Neuronal stem cell (in vitro differentiated cells): ENCODE results near the gene KCNH6.
A peak's percentile ranks its signal among the peaks of the same experiment; 100 is the strongest.

Source experiments
- DNase-seq: peaks from one replicate; pipeline ENCODE4 v3.0.0-alpha.2; 2013; ENCODE audit warnings: low spot score
- H2AFZ ChIP-seq: one replicate; pipeline ENCODE4 v1.6.1; 2013; ENCODE audit warnings: mild to moderate bottlenecking, low read length, inconsistent platforms
- H2AK5ac ChIP-seq: 2 replicates; pipeline ENCODE4 v1.6.1; 2013; ENCODE audit warnings: low read depth, mild to moderate bottlenecking, inconsistent platforms, low read length, moderate library complexity, mixed read lengths
- H2BK120ac ChIP-seq: 2 replicates; pipeline ENCODE4 v1.6.1; 2013; ENCODE audit warnings: low read depth, mild to moderate bottlenecking, inconsistent platforms, low read length, moderate library complexity, mixed read lengths
- H2BK12ac ChIP-seq: one replicate; pipeline ENCODE4 v1.6.1; 2013; ENCODE audit warnings: low read length, inconsistent platforms
- H2BK15ac ChIP-seq: 2 replicates; pipeline ENCODE4 v1.6.1; 2013; ENCODE audit warnings: mild to moderate bottlenecking, low read length, inconsistent platforms, mixed read lengths
- H2BK5ac ChIP-seq: one replicate; pipeline ENCODE4 v1.6.1; 2013; ENCODE audit warnings: inconsistent platforms, mild to moderate bottlenecking, low read length, moderate library complexity
- H3K14ac ChIP-seq: one replicate; pipeline ENCODE4 v1.6.1; 2013; ENCODE audit warnings: low read length, inconsistent platforms
- H3K18ac ChIP-seq: 2 replicates; pipeline ENCODE4 v1.6.1; 2013; ENCODE audit warnings: low read length, inconsistent platforms
- H3K23ac ChIP-seq: 2 replicates; pipeline ENCODE4 v1.6.1; 2013; ENCODE audit warnings: low read depth, mild to moderate bottlenecking, mixed read lengths, low read length, inconsistent platforms; ENCODE audit not compliant: poor library complexity
- H3K27ac ChIP-seq: replicated peaks from 3 replicates; pipeline ENCODE4 v1.5.1; 2013; ENCODE audit warnings: low read length, inconsistent platforms
- H3K27me3 ChIP-seq, 3 experiments: 2 replicates each; pipeline ENCODE4 v1.6.1; 2013; ENCODE audit warnings: low read length in 3 of 3, mild to moderate bottlenecking in 2 of 3, inconsistent platforms in 1 of 3, low read depth in 1 of 3, mixed read lengths in 1 of 3, moderate library complexity in 1 of 3; ENCODE audit not compliant: control insufficient read depth in 3 of 3, insufficient read depth in 3 of 3
- H3K36me3 ChIP-seq, 2 donors: replicated peaks in 1 of 2; 2 replicates each; pipeline ENCODE4 v1.6.1; 2013; ENCODE audit warnings: low read length in 2 of 2; ENCODE audit not compliant: control insufficient read depth in 2 of 2, insufficient read depth in 2 of 2
- H3K4ac ChIP-seq: 2 replicates; pipeline ENCODE4 v1.6.1; 2013; ENCODE audit warnings: inconsistent platforms, mild to moderate bottlenecking, low read length, moderate library complexity
- H3K4me1 ChIP-seq, 2 donors: 1 replicate in 1 of 2; 2 replicates in 1 of 2; pipeline ENCODE4 v1.6.1; 2013; ENCODE audit warnings: low read length in 2 of 2, low read depth in 1 of 2; ENCODE audit not compliant: control insufficient read depth in 2 of 2, insufficient read depth in 1 of 2
- H3K4me2 ChIP-seq: one replicate; pipeline ENCODE4 v1.6.1; 2013; ENCODE audit warnings: mild to moderate bottlenecking, low read length, inconsistent platforms; ENCODE audit not compliant: insufficient read depth, poor library complexity, severe bottlenecking
- H3K4me3 ChIP-seq, 2 donors: 2 replicates each; pipeline ENCODE4 v1.5.1; 2013; ENCODE audit warnings: low read length in 2 of 2, mild to moderate bottlenecking in 2 of 2, inconsistent platforms in 1 of 2, moderate library complexity in 1 of 2
- H3K79me1 ChIP-seq: one replicate; pipeline ENCODE4 v1.6.1; 2013; ENCODE audit warnings: low read depth, mild to moderate bottlenecking, inconsistent platforms, low read length, moderate library complexity
- H3K9ac ChIP-seq: one replicate; pipeline ENCODE4 v1.6.1; 2013; ENCODE audit warnings: mild to moderate bottlenecking, low read depth, low read length, inconsistent platforms; ENCODE audit not compliant: poor library complexity
- H3K9me3 ChIP-seq, 2 donors: replicated peaks in 1 of 2; 2 replicates each; pipeline versions ENCODE3 to v1.6.1; 2013; ENCODE audit warnings: low read length in 2 of 2, mild to moderate bottlenecking in 2 of 2, inconsistent platforms in 1 of 2, low read depth in 1 of 2, mixed read lengths in 1 of 2, moderate library complexity in 1 of 2; ENCODE audit not compliant: control insufficient read depth in 2 of 2, insufficient read depth in 1 of 2
- H4K8ac ChIP-seq: one replicate; pipeline ENCODE4 v1.6.1; 2013; ENCODE audit warnings: low read depth, mild to moderate bottlenecking, inconsistent platforms, low read length, moderate library complexity
- H4K91ac ChIP-seq: one replicate; pipeline ENCODE4 v1.6.1; 2013; ENCODE audit warnings: low read length, low read depth, mild to moderate bottlenecking, inconsistent platforms; ENCODE audit not compliant: poor library complexity
- WGBS, 2 donors: extraction: QIAGEN DNeasy Blood & Tissue Kit; methylation state at CpG; one replicate each; pipeline ENCODE4 v1.1.7; 2013; ENCODE audit warnings: missing lambda C conversion rate in 2 of 2, mixed read lengths in 1 of 2; ENCODE audit not compliant: insufficient read length in 2 of 2, insufficient replicate concordance in 1 of 2; ENCODE audit errors: extremely low coverage in 2 of 2; 5-methylcytosine and 5-hydroxymethylcytosine counted together

KCNH6 gene

GRCh38 chr17:63571632-63572310, 48.6 kb downstream of the KCNH6 start:
- H4K91ac ChIP-seq: no peak overlapping the region
- no peak overlapping the region for H4K8ac ChIP-seq
- no peak overlapping the region for H3K14ac ChIP-seq
- H3K27ac ChIP-seq: no peak overlapping the region
- H3K36me3 ChIP-seq: peaks cover 2 to 18% of the 10 kb centered on the region in 2 donors
- H2AFZ ChIP-seq: no peak overlapping the region
- H3K4me3 ChIP-seq: no peak overlapping the region
- no peak for DNase-seq
- no peak overlapping the region for H2BK120ac ChIP-seq
- no CpG with 5 or more reads among the region's 1 CpG for WGBS, 2 donors
- H3K18ac ChIP-seq: no peak overlapping the region
- peaks cover 4% of the 10 kb centered on the region for H3K79me1 ChIP-seq
- no peak overlapping the region for H3K4ac ChIP-seq
- no peak overlapping the region for H3K9ac ChIP-seq
- no peaks in the 10 kb centered on the region for H3K27me3 ChIP-seq
- H3K4me1 ChIP-seq: no peaks in the 10 kb centered on the region
- H3K4me2 ChIP-seq: no peak overlapping the region
- H2BK5ac ChIP-seq: no peak overlapping the region
- no peak overlapping the region for H3K23ac ChIP-seq
- no peak overlapping the region for H2AK5ac ChIP-seq
- no peak overlapping the region for H2BK12ac ChIP-seq
- no peak overlapping the region for H2BK15ac ChIP-seq
- H3K9me3 ChIP-seq: no peaks in the 10 kb centered on the region

GRCh38 chr17:63573634-63574033, 50.5 kb downstream of the KCNH6 start:
- DNase-seq: no peak
- Histone ChIP-seq H3K9me3 (no peaks in the 10 kb centered on the region), H3K27ac (no peak overlapping the region), H2BK15ac (no peak overlapping the region), H4K91ac (no peak overlapping the region), H3K23ac (no peak overlapping the region), H3K18ac (no peak overlapping the region), H2BK120ac (no peak overlapping the region), H3K4me1 (no peaks in the 10 kb centered on the region), H3K4me3 (no peak overlapping the region), H3K27me3 (no peaks in the 10 kb centered on the region), H3K36me3 (peaks cover 4 to 23% of the 10 kb centered on the region in 2 donors), H3K4me2 (no peak overlapping the region), H3K9ac (peak overlapping the region; percentile 2), H2BK5ac (no peak overlapping the region), H2AFZ (no peak overlapping the region), H3K4ac (no peak overlapping the region), H3K79me1 (peaks cover 4% of the 10 kb centered on the region), H2AK5ac (no peak overlapping the region), H3K14ac (no peak overlapping the region), H4K8ac (no peak overlapping the region), H2BK12ac (no peak overlapping the region)
- WGBS, 2 donors: no CpG with 5 or more reads among the region's 5 CpGs

GRCh38 chr17:63578027-63578768, 55.0 kb downstream of the KCNH6 start:
- no peak overlapping the region for H2BK5ac ChIP-seq
- H2AK5ac ChIP-seq: no peak overlapping the region
- peaks cover 4% of the 10 kb centered on the region for H3K79me1 ChIP-seq
- no peak overlapping the region for H3K23ac ChIP-seq
- DNase-seq: no peak
- no peak overlapping the region for H2BK120ac ChIP-seq
- H3K4me1 ChIP-seq: no peaks in the 10 kb centered on the region
- no peak overlapping the region for H3K9ac ChIP-seq
- no peaks in the 10 kb centered on the region for H3K27me3 ChIP-seq
- H3K27ac ChIP-seq: no peak overlapping the region
- H3K4ac ChIP-seq: no peak overlapping the region
- no peak overlapping the region for H2AFZ ChIP-seq
- H3K18ac ChIP-seq: no peak overlapping the region
- no peak overlapping the region for H3K14ac ChIP-seq
- H2BK12ac ChIP-seq: no peak overlapping the region
- no peak overlapping the region for H3K4me2 ChIP-seq
- H4K8ac ChIP-seq: no peak overlapping the region
- H2BK15ac ChIP-seq: no peak overlapping the region
- no peaks in the 10 kb centered on the region for H3K9me3 ChIP-seq
- no peak overlapping the region for H4K91ac ChIP-seq
- WGBS, 2 donors: no CpG with 5 or more reads among the region's 7 CpGs
- H3K4me3 ChIP-seq: no peak overlapping the region
- H3K36me3 ChIP-seq: peaks cover 14 to 60% of the 10 kb centered on the region in 2 donors

GRCh38 chr17:63578769-63579111, 55.6 kb downstream of the KCNH6 start:
- H2AFZ ChIP-seq: no peak overlapping the region
- H2BK120ac ChIP-seq: no peak overlapping the region
- H3K14ac ChIP-seq: no peak overlapping the region
- H3K4ac ChIP-seq: no peak overlapping the region
- H3K9ac ChIP-seq: no peak overlapping the region
- no peak overlapping the region for H2BK12ac ChIP-seq
- H2BK5ac ChIP-seq: no peak overlapping the region
- no peak overlapping the region for H3K23ac ChIP-seq
- no peak overlapping the region for H2AK5ac ChIP-seq
- WGBS, 2 donors: no CpG with 5 or more reads among the region's 5 CpGs
- H3K4me1 ChIP-seq: no peaks in the 10 kb centered on the region
- H3K18ac ChIP-seq: no peak overlapping the region
- H2BK15ac ChIP-seq: no peak overlapping the region
- peaks cover 4% of the 10 kb centered on the region for H3K79me1 ChIP-seq
- H4K91ac ChIP-seq: no peak overlapping the region
- H3K4me3 ChIP-seq: no peak overlapping the region
- H3K27ac ChIP-seq: no peak overlapping the region
- peaks cover 19 to 63% of the 10 kb centered on the region in 2 donors for H3K36me3 ChIP-seq
- H3K4me2 ChIP-seq: no peak overlapping the region
- DNase-seq: no peak
- no peaks in the 10 kb centered on the region for H3K27me3 ChIP-seq
- H4K8ac ChIP-seq: no peak overlapping the region
- H3K9me3 ChIP-seq: no peaks in the 10 kb centered on the region
